GM23338 (cell line): Measurements from ENCODE around the gene CCDC152. TPM values are rescaled to one million over a fixed set of nuclear protein-coding genes. Genes with fewer than 3 reads are reported as not detected.

Experiments used
- ATAC-seq: fragments of 200-7000 bp; cut with Tn5 transposase; 3 replicates; pipeline ENCODE4 v1.9.1; 2020
- DNase-seq: peaks from one replicate; pipeline ENCODE4 v3.0.0-alpha.2; 2015; ENCODE audit warnings: low spot score
- H2AFZ ChIP-seq: fragments of 200-600 bp; sonication (generic); 2 replicates; pipeline ENCODE4 v1.8.0; 2016; ENCODE audit warnings: antibody characterized with exemption, mild to moderate bottlenecking, moderate library complexity
- H3F3A ChIP-seq: fragments of 200-600 bp; sonication (generic); replicated peaks from 2 replicates; pipeline ENCODE4 v1.8.0; 2017; ENCODE audit warnings: antibody characterized with exemption, mixed run types, low read depth
- H3K27ac ChIP-seq: fragments of 200-600 bp; sonication (generic); 2 replicates; pipeline ENCODE4 v1.6.1; 2016; ENCODE audit warnings: low read depth
- H3K27me3 ChIP-seq: fragments of 200-600 bp; sonication (generic); 2 replicates; pipeline ENCODE4 v1.8.0; 2016; ENCODE audit warnings: mild to moderate bottlenecking, mixed run types, moderate library complexity; ENCODE audit not compliant: insufficient read depth
- H3K36me3 ChIP-seq: fragments of 200-600 bp; sonication (generic); 2 replicates; pipeline ENCODE4 v1.8.0; 2016; ENCODE audit warnings: mild to moderate bottlenecking; ENCODE audit not compliant: insufficient read depth
- H3K4me1 ChIP-seq: fragments of 200-600 bp; sonication (generic); 2 replicates; pipeline ENCODE4 v1.8.0; 2016; ENCODE audit warnings: mild to moderate bottlenecking, moderate library complexity; ENCODE audit not compliant: insufficient read depth
- H3K4me2 ChIP-seq: fragments of 200-600 bp; sonication (generic); 2 replicates; pipeline ENCODE4 v1.7.1; 2017; ENCODE audit warnings: mixed run types
- H3K4me3 ChIP-seq: fragments of 200-600 bp; sonication (generic); 2 replicates; pipeline ENCODE4 v1.6.1; 2016; ENCODE audit warnings: mixed run types
- H3K79me2 ChIP-seq: fragments of 200-600 bp; sonication (generic); replicated peaks from 2 replicates; pipeline ENCODE4 v1.8.0; 2017; ENCODE audit warnings: mild to moderate bottlenecking; ENCODE audit not compliant: insufficient read depth
- H3K9me2 ChIP-seq: fragments of 200-600 bp; sonication (generic); 2 replicates; pipeline ENCODE4 v1.8.0; 2017; ENCODE audit not compliant: insufficient read depth
- H4K20me1 ChIP-seq: fragments of 200-600 bp; sonication (generic); replicated peaks from 2 replicates; pipeline ENCODE4 v1.8.0; 2017; ENCODE audit warnings: mild to moderate bottlenecking; ENCODE audit not compliant: insufficient read depth
- H3K27ac Mint-ChIP-seq: 2 replicates; pipeline ENCODE4 v1.8.0; 2020; ENCODE audit warnings: inconsistent platforms, mild to moderate bottlenecking, moderate library complexity, mixed read lengths
- H3K27me3 Mint-ChIP-seq: 3 replicates; pipeline ENCODE4 v1.8.0; 2022; ENCODE audit warnings: low read depth, mild to moderate bottlenecking, moderate library complexity, mixed read lengths, inconsistent platforms; ENCODE audit not compliant: insufficient read depth, poor library complexity
- H3K36me3 Mint-ChIP-seq: 3 replicates; pipeline ENCODE4 v1.8.0; 2021; ENCODE audit warnings: low read depth, mild to moderate bottlenecking, inconsistent platforms, moderate library complexity, mixed read lengths
- H3K4me1 Mint-ChIP-seq: 3 replicates; pipeline ENCODE4 v1.8.0; 2020; ENCODE audit warnings: mild to moderate bottlenecking, inconsistent platforms, mixed read lengths
- H3K4me3 Mint-ChIP-seq: 3 replicates; pipeline ENCODE4 v1.8.0; 2021; ENCODE audit warnings: moderate library complexity, mild to moderate bottlenecking, inconsistent platforms, mixed read lengths
- H3K9me3 Mint-ChIP-seq: 3 replicates; pipeline ENCODE4 v1.8.0; 2020; ENCODE audit warnings: moderate library complexity, mild to moderate bottlenecking, inconsistent platforms, mixed read lengths
- CREB1 ChIP-seq: fragments of 250-450 bp; sonication (Bioruptor Pico); IDR thresholded peaks from 2 replicates; pipeline ENCODE4 v1.5.0; 2020; ENCODE audit warnings: low read depth, mild to moderate bottlenecking, moderate library complexity
- ETS1 ChIP-seq: IDR thresholded peaks from 2 replicates; pipeline ENCODE4 v1.6.1; 2016; ENCODE audit warnings: antibody characterized with exemption
- EZH2 ChIP-seq: fragments of 200-600 bp; sonication (generic); IDR thresholded peaks from one replicate; pipeline ENCODE4 v1.8.0; 2017; ENCODE audit warnings: antibody characterized with exemption, mild to moderate bottlenecking, low read depth; ENCODE audit not compliant: unreplicated experiment
- EZH2phosphoT487 ChIP-seq: fragments of 200-600 bp; sonication (generic); IDR thresholded peaks from one replicate; pipeline ENCODE4 v1.8.1; 2018; ENCODE audit warnings: antibody characterized with exemption; ENCODE audit not compliant: unreplicated experiment
- JUNB ChIP-seq: IDR thresholded peaks from one replicate; pipeline ENCODE4 v1.6.1; 2016; ENCODE audit warnings: antibody characterized with exemption; ENCODE audit not compliant: unreplicated experiment
- NANOG ChIP-seq: IDR thresholded peaks from 2 replicates; pipeline ENCODE4 v1.6.1; 2016; ENCODE audit warnings: antibody characterized with exemption, borderline replicate concordance
- POLR2AphosphoS5 ChIP-seq: IDR thresholded peaks from 2 replicates; pipeline ENCODE4 v1.6.1; 2016; ENCODE audit warnings: antibody characterized with exemption, low read depth
- REST ChIP-seq: IDR thresholded peaks from one replicate; pipeline ENCODE4 v1.6.1; 2018; ENCODE audit warnings: antibody characterized with exemption; ENCODE audit not compliant: unreplicated experiment
- STAT1 ChIP-seq: IDR thresholded peaks from one replicate; pipeline ENCODE4 v1.6.1; 2016; ENCODE audit warnings: antibody characterized with exemption; ENCODE audit not compliant: unreplicated experiment
- ZNF114 ChIP-seq: fragments of 250-450 bp; sonication (Bioruptor Pico); IDR thresholded peaks from 2 replicates; pipeline ENCODE4 v1.5.0; 2020; ENCODE audit warnings: mild to moderate bottlenecking, moderate library complexity
- ZNF331 ChIP-seq: fragments of 250-450 bp; sonication (Bioruptor Pico); IDR thresholded peaks from 2 replicates; pipeline ENCODE4 v1.5.0; 2020; ENCODE audit warnings: low read depth, mild to moderate bottlenecking, moderate library complexity
- polyA plus RNA-seq: library from polyadenylated mRNA; unstranded; fragments of >200 nt; fragmentation: Nextera tagmentation; extraction: Ambion mirVana; gene quantifications from 2 replicates; pipeline ENCODE4 v1.2.1, GENCODE V29; 2016
- total RNA-seq: library from RNA; depleted of rRNA; stranded (reverse); fragments of >200 nt; shearing (Covaris generic); gene quantifications from 2 replicates; pipeline ENCODE4 v1.2.3, GENCODE V29; 2014
- TF ChIP-seq, protein P1 (sequence below), 2 experiments: fragments of 200-600 bp in 1 of 2; sonication (generic) in 1 of 2; conservative IDR thresholded peaks; 2 replicates each; pipeline versions ENCODE4 v1.5.1 to v1.6.1; 2016 to 2017; ENCODE audit warnings: antibody characterized with exemption in 2 of 2, low read depth in 2 of 2, mild to moderate bottlenecking in 2 of 2, moderate library complexity in 1 of 2
- TF ChIP-seq, protein P2 (sequence below): fragments of 250-450 bp; sonication (Bioruptor Pico); IDR thresholded peaks from 2 replicates; pipeline ENCODE4 v1.5.0; 2020; ENCODE audit warnings: mild to moderate bottlenecking, moderate library complexity

The CCDC152 gene
- total and polyA plus RNA-seq, 2 experiments from 2014 or later = 16.2 to 75.9 TPM

DNA sequence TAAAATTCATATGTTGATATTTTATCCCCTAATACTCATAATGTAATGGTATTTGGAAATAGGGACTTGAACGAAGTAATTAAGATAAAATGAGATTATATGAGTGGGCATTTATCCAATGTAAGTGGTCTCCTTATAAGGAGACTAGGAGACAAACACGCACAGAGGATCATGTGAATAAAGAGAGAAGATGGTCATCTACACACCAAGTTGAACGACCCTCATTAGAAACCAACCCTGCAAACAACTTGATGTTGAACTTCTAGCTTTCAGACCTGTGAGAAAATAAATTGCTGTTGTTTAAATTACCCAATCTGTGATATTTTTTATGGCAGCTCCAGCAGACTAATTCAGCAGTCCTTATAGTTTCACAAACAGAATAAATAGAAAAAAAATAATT lies 82.6 kb downstream of the CCDC152 start:
- no peaks in the 10 kb centered on the region for H3K36me3 ChIP-seq
- Mint-ChIP-seq H3K9me3 (peaks cover 9% of the 10 kb centered on the region; the same call in 1 of the 3 replicates), H3K4me1 (peaks cover 3% of the 10 kb centered on the region; the same call in 1 of the 3 replicates), H3K27ac (no peak overlapping the region), H3K4me3 (no peak overlapping the region), H3K36me3 (no peaks in the 10 kb centered on the region; the same call in 2 of the 3 replicates), H3K27me3 (peaks cover 2% of the 10 kb centered on the region)
- ATAC-seq = no peak
- no peaks in the 10 kb centered on the region for H3K4me1 ChIP-seq
- no peaks in the 10 kb centered on the region for H4K20me1 ChIP-seq
- DNase-seq = no peak
- no peak overlapping the region for H3K4me3 ChIP-seq
- no peak for TF ChIP-seq ZNF331
- TF ChIP-seq STAT1 = no peak
- TF ChIP-seq EZH2phosphoT487 = no peak
- no peak for TF ChIP-seq NANOG
- no peak for TF ChIP-seq JUNB
- no peak for TF ChIP-seq ETS1
- TF ChIP-seq, protein P1, sequence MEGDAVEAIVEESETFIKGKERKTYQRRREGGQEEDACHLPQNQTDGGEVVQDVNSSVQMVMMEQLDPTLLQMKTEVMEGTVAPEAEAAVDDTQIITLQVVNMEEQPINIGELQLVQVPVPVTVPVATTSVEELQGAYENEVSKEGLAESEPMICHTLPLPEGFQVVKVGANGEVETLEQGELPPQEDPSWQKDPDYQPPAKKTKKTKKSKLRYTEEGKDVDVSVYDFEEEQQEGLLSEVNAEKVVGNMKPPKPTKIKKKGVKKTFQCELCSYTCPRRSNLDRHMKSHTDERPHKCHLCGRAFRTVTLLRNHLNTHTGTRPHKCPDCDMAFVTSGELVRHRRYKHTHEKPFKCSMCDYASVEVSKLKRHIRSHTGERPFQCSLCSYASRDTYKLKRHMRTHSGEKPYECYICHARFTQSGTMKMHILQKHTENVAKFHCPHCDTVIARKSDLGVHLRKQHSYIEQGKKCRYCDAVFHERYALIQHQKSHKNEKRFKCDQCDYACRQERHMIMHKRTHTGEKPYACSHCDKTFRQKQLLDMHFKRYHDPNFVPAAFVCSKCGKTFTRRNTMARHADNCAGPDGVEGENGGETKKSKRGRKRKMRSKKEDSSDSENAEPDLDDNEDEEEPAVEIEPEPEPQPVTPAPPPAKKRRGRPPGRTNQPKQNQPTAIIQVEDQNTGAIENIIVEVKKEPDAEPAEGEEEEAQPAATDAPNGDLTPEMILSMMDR (conservative IDR thresholded peaks at IDR 0.05; ENCODE audit: low read depth in 2 of 2) = no peak
- no peak for TF ChIP-seq ZNF114 (CRISPR knock-in tag)
- no peak for TF ChIP-seq POLR2AphosphoS5
- TF ChIP-seq, protein P2, sequence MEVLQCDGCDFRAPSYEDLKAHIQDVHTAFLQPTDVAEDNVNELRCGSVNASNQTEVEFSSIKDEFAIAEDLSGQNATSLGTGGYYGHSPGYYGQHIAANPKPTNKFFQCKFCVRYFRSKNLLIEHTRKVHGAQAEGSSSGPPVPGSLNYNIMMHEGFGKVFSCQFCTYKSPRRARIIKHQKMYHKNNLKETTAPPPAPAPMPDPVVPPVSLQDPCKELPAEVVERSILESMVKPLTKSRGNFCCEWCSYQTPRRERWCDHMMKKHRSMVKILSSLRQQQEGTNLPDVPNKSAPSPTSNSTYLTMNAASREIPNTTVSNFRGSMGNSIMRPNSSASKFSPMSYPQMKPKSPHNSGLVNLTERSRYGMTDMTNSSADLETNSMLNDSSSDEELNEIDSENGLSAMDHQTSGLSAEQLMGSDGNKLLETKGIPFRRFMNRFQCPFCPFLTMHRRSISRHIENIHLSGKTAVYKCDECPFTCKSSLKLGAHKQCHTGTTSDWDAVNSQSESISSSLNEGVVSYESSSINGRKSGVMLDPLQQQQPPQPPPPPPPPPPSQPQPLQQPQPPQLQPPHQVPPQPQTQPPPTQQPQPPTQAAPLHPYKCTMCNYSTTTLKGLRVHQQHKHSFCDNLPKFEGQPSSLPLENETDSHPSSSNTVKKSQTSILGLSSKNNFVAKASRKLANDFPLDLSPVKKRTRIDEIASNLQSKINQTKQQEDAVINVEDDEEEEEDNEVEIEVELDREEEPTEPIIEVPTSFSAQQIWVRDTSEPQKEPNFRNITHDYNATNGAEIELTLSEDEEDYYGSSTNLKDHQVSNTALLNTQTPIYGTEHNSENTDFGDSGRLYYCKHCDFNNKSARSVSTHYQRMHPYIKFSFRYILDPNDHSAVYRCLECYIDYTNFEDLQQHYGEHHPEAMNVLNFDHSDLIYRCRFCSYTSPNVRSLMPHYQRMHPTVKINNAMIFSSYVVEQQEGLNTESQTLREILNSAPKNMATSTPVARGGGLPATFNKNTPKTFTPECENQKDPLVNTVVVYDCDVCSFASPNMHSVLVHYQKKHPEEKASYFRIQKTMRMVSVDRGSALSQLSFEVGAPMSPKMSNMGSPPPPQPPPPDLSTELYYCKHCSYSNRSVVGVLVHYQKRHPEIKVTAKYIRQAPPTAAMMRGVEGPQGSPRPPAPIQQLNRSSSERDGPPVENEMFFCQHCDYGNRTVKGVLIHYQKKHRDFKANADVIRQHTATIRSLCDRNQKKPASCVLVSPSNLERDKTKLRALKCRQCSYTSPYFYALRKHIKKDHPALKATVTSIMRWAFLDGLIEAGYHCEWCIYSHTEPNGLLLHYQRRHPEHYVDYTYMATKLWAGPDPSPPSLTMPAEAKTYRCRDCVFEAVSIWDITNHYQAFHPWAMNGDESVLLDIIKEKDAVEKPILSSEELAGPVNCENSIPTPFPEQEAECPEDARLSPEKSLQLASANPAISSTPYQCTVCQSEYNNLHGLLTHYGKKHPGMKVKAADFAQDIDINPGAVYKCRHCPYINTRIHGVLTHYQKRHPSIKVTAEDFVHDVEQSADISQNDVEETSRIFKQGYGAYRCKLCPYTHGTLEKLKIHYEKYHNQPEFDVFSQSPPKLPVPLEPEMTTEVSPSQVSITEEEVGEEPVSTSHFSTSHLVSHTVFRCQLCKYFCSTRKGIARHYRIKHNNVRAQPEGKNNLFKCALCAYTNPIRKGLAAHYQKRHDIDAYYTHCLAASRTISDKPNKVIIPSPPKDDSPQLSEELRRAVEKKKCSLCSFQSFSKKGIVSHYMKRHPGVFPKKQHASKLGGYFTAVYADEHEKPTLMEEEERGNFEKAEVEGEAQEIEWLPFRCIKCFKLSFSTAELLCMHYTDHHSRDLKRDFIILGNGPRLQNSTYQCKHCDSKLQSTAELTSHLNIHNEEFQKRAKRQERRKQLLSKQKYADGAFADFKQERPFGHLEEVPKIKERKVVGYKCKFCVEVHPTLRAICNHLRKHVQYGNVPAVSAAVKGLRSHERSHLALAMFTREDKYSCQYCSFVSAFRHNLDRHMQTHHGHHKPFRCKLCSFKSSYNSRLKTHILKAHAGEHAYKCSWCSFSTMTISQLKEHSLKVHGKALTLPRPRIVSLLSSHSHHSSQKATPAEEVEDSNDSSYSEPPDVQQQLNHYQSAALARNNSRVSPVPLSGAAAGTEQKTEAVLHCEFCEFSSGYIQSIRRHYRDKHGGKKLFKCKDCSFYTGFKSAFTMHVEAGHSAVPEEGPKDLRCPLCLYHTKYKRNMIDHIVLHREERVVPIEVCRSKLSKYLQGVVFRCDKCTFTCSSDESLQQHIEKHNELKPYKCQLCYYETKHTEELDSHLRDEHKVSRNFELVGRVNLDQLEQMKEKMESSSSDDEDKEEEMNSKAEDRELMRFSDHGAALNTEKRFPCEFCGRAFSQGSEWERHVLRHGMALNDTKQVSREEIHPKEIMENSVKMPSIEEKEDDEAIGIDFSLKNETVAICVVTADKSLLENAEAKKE (CRISPR knock-in tag) = no peak
- TF ChIP-seq REST = no peak
- TF ChIP-seq CREB1 = no peak
- no peak for TF ChIP-seq EZH2
- H3K27ac ChIP-seq = no peak overlapping the region
- no peaks in the 10 kb centered on the region for H3K27me3 ChIP-seq
- H2AFZ ChIP-seq = no peak overlapping the region
- no peak overlapping the region for H3K4me2 ChIP-seq
- H3F3A ChIP-seq = no peaks in the 10 kb centered on the region
- no peaks in the 10 kb centered on the region for H3K79me2 ChIP-seq
- no peaks in the 10 kb centered on the region for H3K9me2 ChIP-seq
